Measurements from ENCODE around the gene BRS3.

BRS3 gene

DNA sequence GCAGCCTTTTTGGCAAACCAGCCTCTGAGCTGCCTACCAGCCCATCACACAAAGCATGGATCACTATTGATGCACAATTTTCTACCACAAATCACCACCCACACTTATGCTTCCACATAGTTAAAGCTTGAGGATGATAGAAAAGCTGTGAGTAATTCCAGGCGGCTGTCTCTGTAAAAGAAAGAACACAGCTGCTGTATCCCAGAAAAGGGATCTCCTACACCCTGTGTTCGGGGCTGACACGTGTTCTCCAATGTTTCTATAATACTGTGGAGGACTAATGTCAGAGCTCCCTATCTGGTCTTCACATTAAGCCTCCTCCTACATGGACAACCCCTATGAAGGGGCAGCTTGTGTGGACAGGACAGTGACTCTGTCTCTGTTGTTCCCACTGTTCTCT is 12.5 kb upstream of the BRS3 start:
- no peaks in the 10 kb centered on the region for H3K36me3 ChIP-seq (ENCODE audit: control insufficient read depth in 2 of 2, insufficient read depth in 1 of 2, low read length in 2 of 2)
- H3K9me3 ChIP-seq (ENCODE audit: control insufficient read depth, insufficient read depth, low read depth, low read length) = no peaks in the 10 kb centered on the region
- H3K27ac ChIP-seq (ENCODE audit: extremely low read depth, low read depth, low read length) = no peak overlapping the region
- POLR2A ChIA-PET = no interaction called here
- no peak overlapping the region for H3K4me3 ChIP-seq (ENCODE audit: low read depth, low read length)
- CTCF ChIA-PET = interaction anchor here (0.6 kb wide), 1 partner anchor 289 kb away, joined by 3 read pairs; no protein-coding TSS in a partner anchor
- H3K4me1 ChIP-seq (ENCODE audit: control insufficient read depth, insufficient read depth, low read length) = 0 out of 2 replicates have a peak, but pooled peaks cover 3% of the 10 kb centered on the region
- TF ChIP-seq ZNF664 (tag by site-specific recombination; IDR thresholded peaks at IDR 0.05) = no peak
- no peak for TF ChIP-seq ZNF211 (tag by site-specific recombination; IDR thresholded peaks at IDR 0.05; ENCODE audit: low read depth)
- TF ChIP-seq ZNF121 (tag by site-specific recombination; IDR thresholded peaks at IDR 0.05) = no peak
- no peak for TF ChIP-seq ZNF830 (tag by site-specific recombination; IDR thresholded peaks at IDR 0.05; ENCODE audit: low read depth)
- TF ChIP-seq GLI4 (tag by site-specific recombination; IDR thresholded peaks at IDR 0.05) = no peak
- no peak for TF ChIP-seq HOXD13 (CRISPR knock-in tag; IDR thresholded peaks at IDR 0.05; ENCODE audit: borderline replicate concordance)
- TF ChIP-seq ZEB2 (tag by site-specific recombination; IDR thresholded peaks at IDR 0.05) = no peak
- TF ChIP-seq ZNF23 (tag by site-specific recombination; IDR thresholded peaks at IDR 0.05; ENCODE audit: borderline replicate concordance) = no peak
- no peak for TF ChIP-seq ZBTB6 (tag by site-specific recombination; IDR thresholded peaks at IDR 0.05)
- TF ChIP-seq ZNF10 (tag by site-specific recombination; IDR thresholded peaks at IDR 0.05) = no peak
- no peak for TF ChIP-seq BCL6B (tag by site-specific recombination; IDR thresholded peaks at IDR 0.05)
- TF ChIP-seq ZBTB17 (tag by site-specific recombination; IDR thresholded peaks at IDR 0.05) = no peak

- H3K27ac ChIP-seq (ENCODE audit: extremely low read depth, low read depth, low read length) = no peak overlapping the region
- no peak overlapping the region for H3K4me3 ChIP-seq (ENCODE audit: low read depth, low read length)
- no peaks in the 10 kb centered on the region for H3K36me3 ChIP-seq (ENCODE audit: control insufficient read depth in 2 of 2, insufficient read depth in 1 of 2, low read length in 2 of 2)
- ChIA-PET POLR2A (no interaction called here), CTCF (no interaction called here)
- TF ChIP-seq ZFP69B (tag by site-specific recombination; IDR thresholded peaks at IDR 0.05) (no peak), ZNF366 (tag by site-specific recombination; conservative IDR thresholded peaks at IDR 0.05) (no peak), ZSCAN30 (tag by site-specific recombination; IDR thresholded peaks at IDR 0.05) (no peak), ZNF624 (tag by site-specific recombination; IDR thresholded peaks at IDR 0.05) (no peak), ZNF223 (tag by site-specific recombination; IDR thresholded peaks at IDR 0.05) (no peak), BCL11A (tag by site-specific recombination; IDR thresholded peaks at IDR 0.05; ENCODE audit: low read depth) (no peak), ZNF16 (tag by site-specific recombination; IDR thresholded peaks at IDR 0.05; ENCODE audit: low read depth) (no peak), ZBTB49 (tag by site-specific recombination; IDR thresholded peaks at IDR 0.05; ENCODE audit: low read depth) (no peak), ZNF169 (tag by site-specific recombination; IDR thresholded peaks at IDR 0.05) (no peak), ZNF155 (tag by site-specific recombination; IDR thresholded peaks at IDR 0.05) (no peak)
- 0 out of 2 replicates have a peak, but pooled peaks cover 4% of the 10 kb centered on the region for H3K4me1 ChIP-seq (ENCODE audit: control insufficient read depth, insufficient read depth, low read length)
- no peaks in the 10 kb centered on the region for H3K9me3 ChIP-seq (ENCODE audit: control insufficient read depth, insufficient read depth, low read depth, low read length)
These were observed 11.2 kb upstream of the BRS3 start for GRCh38 chrX:136476501-136476900.

All from HEK293 (cell line).